ENCODE data around the gene ZBTB39. TPM values are rescaled to one million over a fixed set of nuclear protein-coding genes. Genes with fewer than 3 reads are reported as not detected.

ZBTB39 gene
- total and polyA plus RNA-seq, 2 of the 8 experiments (the other 6 are each of a cell fraction or from before 2014, with no cell fraction given): 19.3 to 25.0 TPM

DNA sequence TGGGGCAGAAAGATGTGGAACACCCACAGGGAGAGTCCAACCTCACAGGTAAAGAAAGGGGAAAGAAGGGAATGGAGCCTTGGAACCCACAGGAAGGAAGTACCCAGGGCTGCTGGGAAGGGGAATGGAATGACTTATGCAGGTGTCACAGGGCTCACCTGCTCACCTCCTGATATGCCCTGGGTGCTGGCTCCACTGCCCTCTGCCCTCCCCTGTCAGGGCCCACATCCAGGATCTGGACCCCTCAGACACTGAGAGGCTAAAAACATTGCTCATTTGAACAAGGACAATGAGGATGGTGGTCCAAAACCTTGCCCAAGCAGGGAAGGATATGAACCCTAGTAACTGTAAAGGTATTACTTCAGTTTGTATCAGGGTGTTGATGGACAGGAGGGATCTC is 19.3 kb downstream of the ZBTB39 start (continued):
- TF ChIP-seq CHD7 (IDR thresholded peaks at IDR 0.05; ENCODE audit: insufficient replicate concordance, low read length) (no peak), SP1 (IDR thresholded peaks at IDR 0.05; ENCODE audit: low read depth, low read length) (no peak), JUN (IDR thresholded peaks at IDR 0.05; ENCODE audit: low read depth, low read length) (no peak), EGR1 (IDR thresholded peaks at IDR 0.05; ENCODE audit: borderline replicate concordance, low read depth, low read length) (no peak), SIRT6 (IDR thresholded peaks at IDR 0.05; ENCODE audit: low read length) (no peak), GTF2F1 (IDR thresholded peaks at IDR 0.05; ENCODE audit: borderline replicate concordance, low read depth, low read length) (no peak), BRCA1 (IDR thresholded peaks at IDR 0.05; ENCODE audit: low read depth, low read length) (no peak)

All from H1 (cell line).